DMS114 treated with DMSO at 0.1 percent for 48 hours (cell line): ENCODE data around the gene EPHA10.

Experiments used
- DNase-seq: peaks from one replicate; lab custom pipeline; 2025; ENCODE audit not compliant: unreplicated experiment; lab: John Stamatoyannopoulos, UW

Gene EPHA10

DNA sequence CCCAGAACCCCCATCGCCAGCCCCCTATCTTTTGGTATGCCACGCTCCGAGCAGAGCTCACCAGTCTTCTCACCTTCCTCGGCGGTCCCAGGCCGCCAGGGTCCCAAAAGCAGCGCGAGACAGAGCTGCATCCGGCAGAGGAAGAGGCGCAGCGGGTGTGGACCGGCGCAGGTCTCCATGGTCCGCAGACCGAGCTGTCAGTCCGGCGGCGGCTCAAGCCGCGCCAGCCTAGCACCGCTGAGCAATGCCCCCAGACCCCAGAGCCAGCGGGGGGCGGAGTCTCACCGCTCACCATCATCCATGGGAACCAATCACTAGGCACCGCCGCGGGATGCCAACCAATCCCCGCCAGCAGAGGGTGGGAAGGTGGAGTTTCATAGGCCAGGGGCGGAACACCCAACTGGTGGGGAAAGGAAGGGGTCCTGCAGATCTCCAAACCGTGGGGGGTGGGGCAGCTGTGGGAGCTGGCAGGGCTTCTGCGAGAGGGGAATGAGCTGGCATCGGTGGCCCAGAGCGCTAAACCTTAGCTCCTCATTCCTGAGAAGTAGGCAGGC, at the start of gene EPHA10:
TSS of gene EPHA10 (minus strand) at position 233 of the 554 bp plus-strand sequence. CDS start at position 179, 54 bp downstream.
- DNase-seq, result peak; percentile 70

DNA sequence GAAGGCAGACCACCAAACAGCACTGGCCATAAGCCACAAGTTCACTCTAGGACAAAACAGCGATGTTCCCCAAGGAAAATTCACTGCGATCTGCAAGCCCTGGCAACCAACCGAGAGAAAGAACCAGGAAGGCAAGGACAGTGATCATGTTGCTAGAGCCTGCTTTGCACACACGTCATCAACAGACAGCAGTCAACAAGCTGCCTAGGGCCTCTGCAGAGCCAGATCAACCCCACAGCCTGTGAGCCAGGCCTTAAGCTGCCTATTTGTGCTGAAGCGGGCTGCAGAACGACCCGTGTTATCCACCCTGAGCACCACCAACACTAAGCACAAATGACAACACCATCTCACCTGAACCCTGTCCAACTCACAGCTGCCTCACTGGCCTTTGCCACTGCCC, 49.3 kb upstream of the EPHA10 start:
- DNase-seq, result no peak

DNA sequence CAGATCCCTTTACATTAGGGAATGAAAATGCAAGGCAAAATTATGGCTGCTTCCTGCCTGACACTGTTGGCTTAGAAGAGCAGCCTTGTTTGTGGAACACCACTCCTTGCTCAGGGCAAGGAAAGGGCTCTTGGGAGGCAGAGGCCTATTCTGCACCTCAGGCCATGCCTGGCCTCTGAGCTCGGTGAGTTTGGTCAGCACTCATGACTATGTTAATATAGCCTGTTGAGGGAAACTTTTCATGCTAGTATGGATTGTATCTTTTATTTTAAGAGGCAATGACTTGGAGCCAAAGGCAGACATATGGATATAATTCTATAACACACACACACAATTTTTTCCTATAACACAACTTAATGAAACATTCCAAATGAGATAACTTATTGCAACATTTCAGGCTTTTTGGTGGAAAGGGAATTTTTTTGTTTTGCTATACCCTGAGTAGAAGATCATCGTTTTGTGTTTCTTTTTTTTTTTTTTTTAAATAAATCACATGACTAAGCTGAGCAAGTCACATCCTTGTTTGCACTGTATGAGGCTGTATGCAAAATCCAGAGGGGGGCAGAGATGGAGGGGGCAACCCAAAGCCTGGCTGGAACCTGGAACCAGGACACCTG, 48.7 kb upstream of the EPHA10 start:
- no peak for DNase-seq

DNA sequence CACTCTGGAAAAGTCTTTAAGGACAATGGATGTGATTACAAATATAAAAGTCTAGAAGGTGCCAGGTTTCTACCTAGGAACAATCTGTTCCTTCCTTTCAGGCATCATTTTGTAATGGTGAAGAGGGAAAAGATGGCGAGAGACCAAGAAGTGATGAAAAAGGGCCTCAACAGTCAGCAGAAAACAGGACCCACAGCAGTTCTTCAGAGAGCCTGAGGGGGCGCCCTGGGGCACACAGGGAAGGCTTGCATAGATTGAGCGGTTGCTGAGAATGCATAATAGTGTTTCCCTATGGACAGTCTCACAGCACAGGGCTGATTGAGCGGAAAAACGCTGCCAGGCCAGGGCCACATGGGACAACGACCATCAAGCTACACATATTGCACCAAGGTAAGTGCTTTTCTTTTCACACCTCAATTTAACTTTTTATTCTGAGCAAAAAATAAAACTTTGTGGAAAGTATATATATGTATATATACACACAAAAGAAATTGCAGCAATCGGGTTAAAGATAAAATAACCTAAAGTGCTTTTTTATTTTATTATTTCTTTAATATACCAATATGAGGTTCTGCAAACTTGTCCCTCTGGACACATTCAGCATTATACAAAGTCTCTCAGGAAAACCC, 46.2 kb upstream of the EPHA10 start:
- peak; percentile 57 for DNase-seq

DNA sequence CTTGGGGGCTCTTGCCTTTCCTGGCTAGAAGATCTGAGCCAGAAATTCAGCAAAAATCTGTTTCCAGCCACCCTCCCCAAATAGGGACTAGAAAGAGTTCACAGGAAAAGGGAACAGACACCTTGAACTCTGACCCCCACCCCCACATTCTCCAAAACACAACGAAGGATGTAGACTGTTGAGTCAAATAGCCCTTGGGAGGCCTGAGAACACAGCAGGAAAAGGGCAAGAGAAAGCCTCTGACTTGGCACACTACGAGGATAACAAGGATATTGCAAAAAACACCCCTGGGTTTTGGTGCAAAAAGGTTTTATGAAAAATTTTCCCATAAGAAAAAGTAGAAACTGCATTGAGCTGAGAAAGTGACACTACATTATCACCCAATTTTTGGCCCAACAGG, 45.0 kb upstream of the EPHA10 start:
- no peak for DNase-seq

DNA sequence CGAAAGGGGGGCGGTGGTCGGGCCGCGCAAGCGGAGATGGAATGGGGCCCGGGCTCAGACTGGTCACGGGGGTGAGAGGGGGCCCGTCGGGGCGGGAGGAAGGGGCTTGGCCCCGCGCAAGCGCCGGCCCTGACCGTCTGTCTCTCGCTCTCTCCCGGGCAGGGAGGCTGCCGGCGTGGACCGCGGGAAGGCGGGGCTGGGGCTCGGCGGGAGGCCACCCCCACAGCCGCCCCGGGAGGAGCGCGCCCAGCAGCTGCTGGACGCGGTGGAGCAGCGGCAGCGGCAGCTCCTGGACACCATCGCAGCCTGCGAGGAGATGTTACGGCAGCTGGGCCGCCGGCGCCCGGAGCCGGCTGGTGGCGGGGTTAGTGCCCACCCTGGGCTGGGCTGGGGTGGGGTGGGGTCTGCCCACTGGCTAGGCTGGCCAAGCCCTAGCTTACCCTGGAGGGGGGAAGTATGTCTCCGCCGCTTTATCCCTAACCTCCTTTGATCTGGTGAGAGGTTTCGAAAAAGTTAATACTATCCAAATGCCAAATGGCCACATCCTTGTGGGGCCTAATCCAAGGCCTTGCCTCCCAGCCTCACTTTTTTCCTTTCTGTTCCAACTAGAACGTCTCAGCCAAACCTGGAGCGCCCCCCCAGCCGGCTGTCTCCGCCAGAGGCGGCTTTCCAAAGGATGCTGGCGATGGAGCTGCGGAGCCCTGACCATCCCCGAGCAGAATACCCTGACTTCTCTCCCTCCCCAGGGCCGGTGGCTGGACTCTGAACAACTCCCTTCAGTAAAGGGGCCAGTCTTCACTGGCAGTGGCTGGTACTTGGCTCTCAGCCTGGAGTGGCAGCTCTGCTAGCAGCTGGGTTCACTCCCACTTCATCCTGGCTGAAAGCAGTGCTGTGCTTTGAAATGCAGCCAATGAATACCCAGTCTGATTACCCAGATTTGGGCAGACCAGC, 43.7 kb upstream of the EPHA10 start:
- DNase-seq, result peak; percentile 82

DNA sequence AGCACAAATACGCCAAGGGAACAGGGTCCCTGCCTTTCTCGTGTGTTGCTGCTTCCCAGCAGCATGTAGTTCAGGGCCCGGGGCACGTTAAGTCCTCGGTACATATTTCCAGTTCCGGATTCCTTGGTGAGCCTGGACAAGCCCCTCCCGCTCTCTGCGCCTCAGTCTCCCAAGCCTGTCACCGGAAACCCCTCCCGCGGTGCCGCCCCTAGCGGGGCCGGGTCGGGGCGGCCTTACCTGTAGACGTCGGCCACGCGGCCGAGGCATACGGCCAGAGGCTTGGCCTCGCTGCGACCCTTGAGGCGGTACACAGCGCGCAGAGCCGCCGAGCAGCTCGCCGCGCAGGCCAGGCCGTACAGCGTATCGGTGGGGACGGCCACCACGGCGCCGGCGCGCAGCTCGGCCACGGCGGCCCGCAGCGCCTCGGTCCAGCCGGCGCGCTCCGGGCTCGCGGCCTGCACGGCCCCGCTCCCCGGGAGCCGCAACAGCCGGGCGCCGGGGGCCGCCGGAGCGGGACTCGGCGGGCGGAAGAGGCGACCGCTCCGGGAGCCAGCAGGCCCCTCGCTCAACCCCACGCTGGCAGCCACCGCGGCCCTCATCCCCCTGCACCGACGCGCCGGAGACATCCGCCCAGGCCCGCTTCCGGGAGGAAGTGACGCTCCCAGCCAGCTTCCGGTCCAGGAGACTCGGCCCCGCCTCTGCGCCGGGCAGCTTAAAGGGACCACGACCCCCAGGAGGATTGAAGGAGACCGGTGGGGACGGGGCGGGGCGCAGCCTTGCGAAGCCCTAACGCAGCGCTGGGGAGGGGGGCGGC, 42.8 kb upstream of the EPHA10 start, which contains the start of the genes C1orf122 and YRDC:
TSS of gene C1orf122 (plus strand) at position 236 of the 814 bp plus-strand sequence. CDS start 615 bp downstream, outside the sequence.
TSS of gene YRDC (minus strand) at position 654 of the 814 bp plus-strand sequence. CDS start at position 626, 28 bp downstream.
- peak; percentile 82 for DNase-seq

DNA sequence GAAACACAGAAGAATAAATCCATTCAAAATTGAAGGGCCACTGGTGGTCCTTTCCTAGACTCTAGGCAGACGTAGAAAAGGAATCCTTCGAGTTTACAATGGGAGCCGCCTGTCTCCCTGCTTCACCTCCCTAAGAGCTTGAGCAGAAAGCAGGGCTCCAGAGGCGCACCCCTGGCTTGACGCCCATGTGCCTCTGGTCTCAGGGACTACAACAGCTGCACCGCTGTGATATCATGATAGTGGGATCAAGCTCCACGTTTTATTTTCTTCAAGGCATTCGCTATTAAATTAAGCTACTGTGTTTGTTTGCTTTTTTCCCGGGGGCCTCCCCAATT, 42.3 kb upstream of the EPHA10 start:
- DNase-seq, result no peak

DNA sequence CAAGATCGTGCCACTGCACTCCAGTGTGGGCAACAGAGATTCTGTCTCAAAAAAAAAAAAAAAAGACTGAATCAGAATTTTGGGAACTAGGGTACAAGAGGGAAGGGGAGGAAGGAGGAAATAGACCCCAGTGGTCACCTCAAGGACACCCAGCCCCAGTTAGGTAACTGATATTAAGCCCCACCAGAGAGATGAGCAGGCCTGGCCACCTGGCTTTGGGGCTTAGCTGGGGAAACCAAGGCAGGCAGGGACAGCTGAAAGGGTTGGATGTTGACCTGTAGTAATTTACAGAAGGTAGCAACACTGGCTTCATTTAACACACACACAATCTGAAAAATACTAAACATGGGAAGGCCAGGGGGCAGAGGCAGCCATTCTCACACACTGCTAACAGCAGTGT, 37.5 kb upstream of the EPHA10 start:
- no peak for DNase-seq

DNA sequence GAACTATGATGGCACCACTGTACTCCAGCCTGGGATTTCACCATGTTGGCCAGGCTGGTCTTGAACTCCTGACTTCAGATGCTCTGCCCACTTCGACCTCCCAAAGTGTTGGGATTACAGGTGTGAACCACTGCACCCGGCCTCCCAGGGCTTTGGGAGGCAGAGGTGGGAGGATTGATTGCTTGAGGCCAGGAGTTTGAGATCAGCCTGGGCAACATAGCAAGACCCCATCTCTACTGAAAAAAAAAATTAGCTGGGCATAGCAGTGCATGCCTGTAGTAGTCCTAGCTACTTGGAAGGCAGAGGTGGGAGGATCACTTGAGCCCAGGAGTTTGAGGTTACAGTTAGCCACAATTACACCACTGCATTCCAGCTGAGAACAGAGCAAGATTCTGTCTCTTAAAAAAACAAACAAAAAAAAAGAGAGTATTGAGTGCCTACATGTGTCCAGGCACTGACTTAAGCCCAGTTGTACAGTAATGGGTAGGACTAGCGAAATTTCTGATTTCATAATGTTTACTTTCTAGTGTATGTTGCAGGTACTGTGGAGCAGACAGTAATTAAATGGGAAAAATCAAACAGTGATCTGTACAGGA, 32.9 kb upstream of the EPHA10 start:
- DNase-seq, result no peak

DNA sequence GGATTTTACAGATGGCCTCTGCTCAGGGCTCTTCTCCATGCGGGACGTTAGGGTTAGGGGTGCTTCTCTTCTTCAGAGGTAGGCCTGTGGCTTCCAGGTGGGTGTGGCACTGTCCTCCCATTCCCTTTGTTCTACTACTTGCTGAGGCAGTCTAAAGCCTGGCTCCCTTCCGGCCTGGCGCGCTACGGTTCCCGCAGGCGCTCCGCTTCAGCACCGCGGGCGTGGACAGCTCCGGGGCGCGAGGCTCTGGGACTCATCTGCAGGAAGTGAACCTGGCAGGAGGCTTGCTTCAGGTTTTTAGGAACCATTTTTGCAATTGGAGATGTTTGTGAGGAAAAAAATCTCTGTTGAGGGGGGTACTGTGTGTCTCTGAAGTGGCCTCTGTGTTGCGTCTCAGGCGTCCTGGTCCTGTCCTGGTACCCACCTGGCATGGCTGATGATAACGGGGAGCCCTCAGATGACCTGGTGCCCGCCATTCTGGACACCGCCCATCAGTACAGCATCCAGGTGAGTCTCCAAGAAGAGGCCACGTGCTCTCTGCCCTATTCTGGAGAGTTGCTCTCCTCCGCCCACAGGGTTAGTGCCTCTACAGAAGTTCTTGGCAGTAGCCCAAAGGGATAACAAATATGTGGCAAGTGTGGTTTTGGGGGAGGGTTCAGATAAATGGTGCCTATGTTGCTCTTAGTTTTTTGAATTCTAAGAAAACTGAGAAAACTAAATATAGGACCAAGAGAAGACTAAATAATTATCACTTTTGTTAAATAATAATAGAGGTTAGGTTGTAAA, 30.6 kb upstream of the EPHA10 start:
- DNase-seq, result no peak

DNA sequence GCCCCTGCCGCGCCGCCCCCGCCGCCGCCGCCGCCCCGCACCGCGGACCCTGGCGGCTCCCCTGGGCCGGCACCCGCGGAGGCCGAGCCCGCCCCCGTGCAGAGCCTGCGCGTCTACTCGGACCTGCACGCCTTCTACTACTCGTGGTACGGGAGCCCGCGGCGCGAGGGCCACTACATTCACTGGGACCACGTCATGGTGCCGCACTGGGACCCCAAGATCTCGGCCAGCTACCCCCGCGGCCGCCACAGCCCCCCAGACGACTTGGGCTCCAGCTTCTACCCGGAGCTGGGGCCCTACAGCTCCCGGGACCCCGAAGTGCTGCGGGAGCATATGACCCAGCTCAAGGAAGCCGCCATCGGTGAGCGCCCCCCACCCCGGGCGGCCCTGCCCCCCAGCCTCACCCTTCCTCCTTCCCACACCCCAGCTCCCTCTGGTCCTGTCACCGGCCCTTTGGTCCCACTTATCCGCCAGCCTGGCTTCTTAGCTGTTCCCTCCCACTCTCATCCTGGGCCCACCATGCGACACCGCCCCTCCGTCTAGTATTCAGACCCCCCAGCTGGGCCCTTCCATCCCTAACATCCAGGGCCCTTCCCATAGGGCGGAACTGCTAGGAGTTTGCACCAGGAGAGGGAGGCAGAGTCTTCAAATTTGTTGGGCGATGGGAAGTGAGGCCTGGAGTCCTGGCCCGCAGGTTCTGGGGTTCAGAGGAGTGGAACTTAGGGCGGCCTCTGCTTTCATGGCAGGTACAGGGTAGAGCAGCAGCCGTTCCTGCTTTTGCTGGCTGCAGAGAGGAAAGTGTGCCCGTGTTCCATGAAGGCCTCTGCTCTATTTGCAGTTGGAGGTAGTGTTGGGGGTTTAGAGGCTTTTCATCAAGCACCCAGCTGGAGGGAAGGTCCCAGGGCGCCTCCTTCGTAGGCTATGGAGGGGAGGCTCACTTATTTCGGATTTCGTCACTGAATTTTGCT, 29.7 kb upstream of the EPHA10 start:
- DNase-seq, result peak; percentile 19

DNA sequence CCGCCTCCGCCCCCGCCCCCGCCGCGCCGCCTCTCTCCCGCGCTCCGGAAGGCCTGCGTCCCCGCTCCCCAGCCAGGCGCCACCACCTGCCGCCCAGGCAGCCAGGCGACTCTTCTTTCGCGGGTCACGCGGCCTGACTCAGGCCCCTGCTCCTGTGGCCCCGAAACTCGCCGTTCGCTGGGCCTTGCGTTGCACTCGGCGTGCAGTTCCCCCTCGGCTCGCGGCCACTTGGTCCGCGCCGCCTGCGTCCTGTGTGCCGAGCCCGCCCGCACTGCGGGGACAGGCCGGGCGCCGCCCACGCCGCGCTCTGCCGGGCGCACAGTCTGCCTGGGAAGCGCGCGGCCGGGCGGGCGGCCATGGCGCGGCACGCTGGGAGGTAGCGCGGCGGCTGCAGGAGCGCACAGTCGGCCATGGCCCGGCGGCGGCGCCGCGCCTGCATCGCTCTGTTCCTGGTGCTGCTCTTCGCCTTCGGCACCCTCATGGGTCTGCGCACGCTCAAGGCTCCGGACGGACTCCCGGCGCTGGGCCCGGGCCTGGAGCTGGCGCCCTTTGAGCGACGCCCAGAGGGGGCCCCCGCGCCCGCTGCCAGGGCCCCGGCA, 29.0 kb upstream of the EPHA10 start, which contains the start of gene MANEAL:
TSS of gene MANEAL (plus strand) at position 75 of the 599 bp plus-strand sequence. CDS start at position 411, 336 bp downstream.
- peak; percentile 38 for DNase-seq

DNA sequence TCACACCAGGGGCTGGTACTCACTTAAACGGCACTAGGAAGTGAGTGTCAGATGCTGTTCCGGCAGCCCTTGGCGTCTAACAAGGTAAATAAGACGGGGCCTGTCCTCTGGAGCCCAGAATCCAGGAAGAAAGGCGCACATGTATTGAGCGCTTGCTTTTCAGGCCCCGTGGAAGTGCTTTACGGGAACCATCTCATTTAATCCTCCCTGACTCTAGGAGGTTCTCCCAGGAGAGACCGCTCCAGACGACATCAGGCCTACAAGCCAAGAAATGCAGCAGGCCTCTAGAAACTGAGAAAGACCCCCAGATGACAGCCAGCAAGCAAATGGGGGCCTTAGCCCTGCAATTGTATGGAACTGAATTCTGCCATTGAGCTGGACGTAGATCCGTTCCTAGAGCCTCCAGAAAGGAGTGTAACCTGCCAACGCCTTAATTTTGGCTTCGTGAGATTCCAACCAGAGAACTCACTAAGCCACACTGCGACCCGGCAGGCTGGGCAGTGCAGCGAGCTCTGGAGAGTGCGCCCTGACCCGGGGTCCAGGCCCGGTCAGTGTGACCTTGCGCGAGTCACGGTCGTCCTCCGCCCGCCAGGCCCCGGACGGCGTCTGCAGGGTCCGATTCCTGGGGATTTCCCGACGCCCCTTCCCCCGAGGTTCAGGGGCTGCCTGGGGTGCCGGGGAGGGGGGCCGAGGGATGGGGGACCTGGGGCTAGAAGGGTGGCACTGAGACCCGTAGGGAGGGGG, 28.2 kb upstream of the EPHA10 start:
- DNase-seq, result no peak

DNA sequence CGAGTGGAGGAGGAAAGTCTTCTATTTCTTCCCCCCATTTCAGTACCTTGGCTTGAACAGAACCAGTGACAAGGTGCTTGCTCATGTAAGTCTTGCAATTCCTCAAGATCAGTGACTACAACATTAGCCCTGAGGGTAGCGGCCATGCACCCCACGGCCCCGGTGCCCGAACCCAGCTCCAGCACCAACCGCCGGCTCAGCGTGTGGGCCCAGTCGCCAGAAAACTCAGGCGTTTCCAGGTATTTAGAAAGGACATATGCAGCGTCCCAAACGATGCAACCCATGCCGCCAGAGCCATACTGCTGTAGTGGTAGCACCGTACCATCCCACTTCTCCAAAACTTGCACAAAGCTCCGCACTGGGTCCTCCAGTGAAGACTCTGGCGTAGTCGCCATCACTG, 17.6 kb upstream of the EPHA10 start:
- no peak for DNase-seq

DNA sequence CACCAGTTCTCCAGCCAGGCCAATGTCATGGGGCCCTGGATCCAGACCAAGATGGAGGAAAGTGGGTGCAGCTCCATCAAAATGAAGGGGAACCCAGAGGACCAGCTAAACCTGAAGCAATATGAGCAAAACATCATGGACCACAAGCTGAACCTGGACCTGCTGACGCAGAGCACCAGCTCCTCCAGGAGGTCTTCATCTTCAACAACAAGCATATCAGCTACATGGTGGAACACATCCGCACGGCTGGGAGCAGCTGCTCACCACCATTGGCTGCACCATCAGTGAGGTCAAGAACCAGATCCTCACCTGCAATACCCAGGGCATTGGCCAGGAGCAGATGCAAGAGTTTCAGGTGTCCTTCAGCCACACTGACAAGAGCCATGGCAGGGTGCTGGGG, 13.7 kb upstream of the EPHA10 start:
- DNase-seq, result no peak

DNA sequence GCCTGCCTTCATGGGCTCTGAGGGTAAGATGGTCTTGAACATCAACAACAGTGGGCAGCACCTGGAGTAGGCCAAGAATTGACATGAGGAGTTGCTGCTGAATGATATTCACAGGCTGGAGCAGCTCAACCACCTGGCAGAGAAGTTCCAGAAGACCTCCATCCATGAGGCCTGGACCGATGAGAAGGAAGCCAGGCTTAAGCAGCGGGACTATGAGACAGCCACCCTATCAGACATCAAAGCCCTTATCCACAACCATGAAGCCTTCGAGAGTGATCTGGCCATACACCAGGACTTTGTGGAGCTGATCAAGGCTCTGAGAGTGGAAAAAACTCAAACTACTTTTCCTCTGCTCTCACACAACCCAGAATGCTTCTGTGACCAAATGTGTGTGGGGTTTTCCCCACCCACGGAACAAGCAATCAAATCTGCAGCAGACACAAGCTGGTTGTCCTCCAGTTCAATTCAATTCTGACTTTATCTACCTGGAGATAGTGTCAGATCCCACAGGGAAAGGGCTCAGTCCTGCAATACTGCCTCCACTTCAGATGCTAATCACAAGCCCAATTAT, 12.1 kb upstream of the EPHA10 start:
- DNase-seq, result no peak
